ENCODE data around the gene GALNT2. TPM values are rescaled to one million over a fixed set of nuclear protein-coding genes. Genes with fewer than 3 reads are reported as not detected.
A peak's percentile ranks its signal among the peaks of the same experiment; 100 is the strongest.

GALNT2 gene
- polyA plus RNA-seq, 1 donor = 47.1 TPM

GRCh38 chr1:230256896-230257295 is 189.9 kb downstream of the GALNT2 start:
- Histone ChIP-seq H3K27me3 (ENCODE audit: control insufficient read depth, insufficient read depth, low read length) (no peaks in the 10 kb centered on the region), H3K4me3 (ENCODE audit: low read length) (no peak overlapping the region), H3K36me3 (ENCODE audit: control insufficient read depth, insufficient read depth, low read length) (peaks cover 21% of the 10 kb centered on the region), H3K27ac (ENCODE audit: low read length) (no peak overlapping the region), H3K4me1 (ENCODE audit: control insufficient read depth, insufficient read depth, low read length) (peaks cover 4% of the 10 kb centered on the region), H3K9me3 (ENCODE audit: control insufficient read depth, low read depth, low read length) (no peaks in the 10 kb centered on the region)
- WGBS (ENCODE audit: insufficient coverage, low lambda C conversion rate) = no CpG with 5 or more reads among the region's 6 CpGs
- DNase-seq = no peak

DNA sequence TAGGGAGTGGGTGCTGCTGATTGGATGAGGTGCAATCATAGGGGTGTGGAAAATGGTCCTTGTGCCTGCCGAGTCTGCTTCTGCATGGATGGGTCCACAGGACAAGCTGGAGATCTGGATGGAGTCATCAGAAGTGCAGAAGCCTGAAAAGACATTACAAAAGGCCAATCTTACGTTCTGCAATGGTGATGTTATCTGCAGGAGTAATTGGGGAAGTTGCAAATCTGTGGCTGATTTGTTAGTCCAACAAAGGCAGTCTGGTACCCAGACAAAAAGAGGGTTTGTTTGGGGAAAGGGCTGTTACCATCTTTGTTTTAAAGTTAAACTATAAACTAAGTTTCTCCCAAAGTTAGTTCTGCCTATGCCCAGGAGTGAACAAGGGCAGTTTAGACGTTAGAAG is 192.6 kb downstream of the GALNT2 start:
- peaks cover 37% of the 10 kb centered on the region for H3K36me3 ChIP-seq (ENCODE audit: control insufficient read depth, insufficient read depth, low read length)
- no peak for DNase-seq
- 40% methylated on average over 1 of the region's 3 CpGs for WGBS (ENCODE audit: insufficient coverage, low lambda C conversion rate)

GRCh38 chr1:230260831-230261230 is 193.8 kb downstream of the GALNT2 start:
- 100% methylated on average over 1 of the region's 1 CpG for WGBS (ENCODE audit: insufficient coverage, low lambda C conversion rate)
- H3K4me1 ChIP-seq (ENCODE audit: control insufficient read depth, insufficient read depth, low read length) = peaks cover 12% of the 10 kb centered on the region
- H3K36me3 ChIP-seq (ENCODE audit: control insufficient read depth, insufficient read depth, low read length) = peaks cover 38% of the 10 kb centered on the region
- no peak overlapping the region for H3K27ac ChIP-seq (ENCODE audit: low read length)
- H3K27me3 ChIP-seq (ENCODE audit: control insufficient read depth, insufficient read depth, low read length) = no peaks in the 10 kb centered on the region
- DNase-seq = no peak
- H3K4me3 ChIP-seq (ENCODE audit: low read length) = no peak overlapping the region
- H3K9me3 ChIP-seq (ENCODE audit: control insufficient read depth, low read depth, low read length) = no peaks in the 10 kb centered on the region

More for the DNA sequence above, 192.6 kb downstream of the GALNT2 start:
- no peak overlapping the region for H3K27ac ChIP-seq (ENCODE audit: low read length)
- no peaks in the 10 kb centered on the region for H3K27me3 ChIP-seq (ENCODE audit: control insufficient read depth, insufficient read depth, low read length)
- H3K9me3 ChIP-seq (ENCODE audit: control insufficient read depth, low read depth, low read length) = no peaks in the 10 kb centered on the region
- no peak overlapping the region for H3K4me3 ChIP-seq (ENCODE audit: low read length)
- peaks cover 12% of the 10 kb centered on the region for H3K4me1 ChIP-seq (ENCODE audit: control insufficient read depth, insufficient read depth, low read length)

DNA sequence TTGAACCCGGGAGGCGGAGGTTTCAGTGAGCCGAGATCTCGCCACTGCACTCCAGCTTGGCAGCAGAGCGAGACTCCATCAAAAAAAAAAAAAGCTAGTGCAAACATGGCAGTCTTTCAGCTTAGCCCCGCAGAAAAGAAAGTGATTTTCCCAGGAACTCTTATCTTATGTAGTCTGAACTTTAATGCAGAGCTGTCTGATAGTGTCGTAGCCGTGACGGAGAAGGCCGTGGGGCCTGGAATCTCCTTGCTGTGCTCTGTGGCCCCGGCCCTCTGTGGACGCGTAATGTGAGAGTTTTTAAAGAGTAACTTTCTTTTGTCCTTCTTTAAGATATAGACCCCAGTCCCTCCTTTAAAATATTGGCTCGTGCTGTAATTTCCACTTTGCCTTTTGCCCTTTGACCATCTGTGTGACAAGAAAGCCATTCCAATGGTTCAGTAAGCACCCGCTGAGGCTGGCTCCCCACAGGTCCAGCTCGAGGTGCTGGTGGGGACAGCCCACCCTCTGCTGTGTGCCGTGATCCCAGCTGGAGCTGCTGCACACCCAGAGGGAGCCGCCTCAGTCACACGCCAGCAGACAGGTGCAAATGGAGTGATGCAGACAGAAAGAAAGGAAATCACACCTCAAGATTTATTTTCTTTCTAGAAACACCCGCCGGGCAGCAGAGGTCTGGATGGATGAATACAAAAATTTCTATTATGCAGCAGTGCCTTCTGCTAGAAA is 195.1 kb downstream of the GALNT2 start:
- Histone ChIP-seq H3K9me3 (ENCODE audit: control insufficient read depth, low read depth, low read length) (no peaks in the 10 kb centered on the region), H3K4me3 (ENCODE audit: low read length) (no peak overlapping the region), H3K27me3 (ENCODE audit: control insufficient read depth, insufficient read depth, low read length) (no peaks in the 10 kb centered on the region), H3K4me1 (ENCODE audit: control insufficient read depth, insufficient read depth, low read length) (peaks cover 12% of the 10 kb centered on the region), H3K27ac (ENCODE audit: low read length) (peak overlapping the region; percentile 58), H3K36me3 (ENCODE audit: control insufficient read depth, insufficient read depth, low read length) (peaks cover 39% of the 10 kb centered on the region)
- WGBS (ENCODE audit: insufficient coverage, low lambda C conversion rate) = 20% methylated on average over 1 of the region's 21 CpGs
- peak; percentile 64 to 87 for DNase-seq

DNA sequence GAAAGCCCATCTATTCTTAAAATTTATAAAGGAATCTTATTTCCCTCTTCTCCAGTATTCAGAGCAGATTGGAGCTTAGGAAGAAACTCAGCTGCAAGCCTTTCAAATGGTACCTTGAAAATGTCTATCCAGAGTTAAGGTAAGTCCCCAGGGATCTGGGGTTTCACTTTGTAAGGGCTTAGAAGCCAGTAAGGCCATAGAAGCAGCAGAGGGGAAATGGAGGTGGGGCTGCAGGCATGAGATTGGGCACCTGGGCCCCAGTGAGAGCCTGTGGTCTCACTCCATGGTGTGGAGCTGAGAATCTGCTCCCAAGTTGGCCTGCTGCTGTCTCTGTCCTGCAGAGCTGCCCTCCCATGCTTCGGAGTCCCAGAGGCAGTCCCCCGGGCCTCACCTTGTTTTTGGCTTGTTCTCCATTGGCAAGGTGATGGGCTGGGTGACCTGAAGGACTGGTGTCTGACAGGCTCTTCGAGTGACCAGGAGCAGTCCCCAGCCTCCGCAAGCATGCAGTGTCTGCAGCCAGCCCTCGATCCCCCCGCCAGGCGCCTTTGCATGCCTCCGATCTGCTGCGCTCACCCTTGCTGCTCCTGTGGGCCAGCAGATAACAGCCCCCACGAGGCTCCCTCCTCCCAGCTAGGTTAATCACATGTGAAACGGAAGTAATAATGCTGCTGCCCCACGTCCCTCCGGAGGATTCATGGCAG is 196.0 kb downstream of the GALNT2 start:
- H3K27ac ChIP-seq (ENCODE audit: low read length) = peak overlapping the region; percentile 58
- WGBS (ENCODE audit: insufficient coverage, low lambda C conversion rate) = 100% methylated on average over 2 of the region's 13 CpGs
- H3K4me1 ChIP-seq (ENCODE audit: control insufficient read depth, insufficient read depth, low read length) = peaks cover 22% of the 10 kb centered on the region
- peaks cover 39% of the 10 kb centered on the region for H3K36me3 ChIP-seq (ENCODE audit: control insufficient read depth, insufficient read depth, low read length)
- no peak overlapping the region for H3K4me3 ChIP-seq (ENCODE audit: low read length)
- H3K27me3 ChIP-seq (ENCODE audit: control insufficient read depth, insufficient read depth, low read length) = no peaks in the 10 kb centered on the region
- no peak for DNase-seq
- H3K9me3 ChIP-seq (ENCODE audit: control insufficient read depth, low read depth, low read length) = no peaks in the 10 kb centered on the region

DNA sequence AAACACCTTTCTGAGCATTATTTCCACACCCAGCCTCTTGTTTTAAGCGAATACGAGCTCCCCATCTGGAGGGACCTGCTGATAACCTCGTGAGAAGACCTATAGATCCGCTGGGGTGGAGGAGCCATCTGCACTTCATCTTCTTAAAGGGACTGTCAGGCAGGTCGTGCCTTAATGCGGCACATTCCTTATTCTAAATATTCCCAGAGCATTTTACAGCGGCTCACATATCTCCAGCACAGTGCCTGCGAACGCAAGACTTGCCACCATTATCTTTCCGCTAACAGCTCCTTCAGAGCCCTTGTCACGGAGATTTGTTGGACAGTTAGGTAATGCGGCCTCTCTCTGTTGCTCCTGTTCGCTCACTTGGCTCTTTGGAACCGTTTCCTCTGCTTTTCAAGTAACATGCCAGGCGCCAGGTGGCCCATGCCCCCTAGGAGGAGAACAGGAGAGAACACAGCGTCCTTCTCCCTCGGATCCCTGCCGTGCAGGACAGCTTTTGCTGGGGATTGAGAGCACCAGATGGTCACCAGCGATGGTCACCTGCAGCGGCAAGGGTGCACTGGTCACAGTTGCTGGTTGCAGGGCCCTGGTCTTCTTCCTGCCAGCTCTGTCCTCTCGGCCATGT is 196.6 kb downstream of the GALNT2 start:
- Histone ChIP-seq H3K27me3 (ENCODE audit: control insufficient read depth, insufficient read depth, low read length) (no peaks in the 10 kb centered on the region), H3K9me3 (ENCODE audit: control insufficient read depth, low read depth, low read length) (no peaks in the 10 kb centered on the region), H3K4me3 (ENCODE audit: low read length) (no peak overlapping the region), H3K4me1 (ENCODE audit: control insufficient read depth, insufficient read depth, low read length) (peaks cover 28% of the 10 kb centered on the region), H3K27ac (ENCODE audit: low read length) (no peak overlapping the region), H3K36me3 (ENCODE audit: control insufficient read depth, insufficient read depth, low read length) (peaks cover 39% of the 10 kb centered on the region)
- WGBS (ENCODE audit: insufficient coverage, low lambda C conversion rate) = no CpG with 5 or more reads among the region's 21 CpGs
- no peak for DNase-seq

DNA sequence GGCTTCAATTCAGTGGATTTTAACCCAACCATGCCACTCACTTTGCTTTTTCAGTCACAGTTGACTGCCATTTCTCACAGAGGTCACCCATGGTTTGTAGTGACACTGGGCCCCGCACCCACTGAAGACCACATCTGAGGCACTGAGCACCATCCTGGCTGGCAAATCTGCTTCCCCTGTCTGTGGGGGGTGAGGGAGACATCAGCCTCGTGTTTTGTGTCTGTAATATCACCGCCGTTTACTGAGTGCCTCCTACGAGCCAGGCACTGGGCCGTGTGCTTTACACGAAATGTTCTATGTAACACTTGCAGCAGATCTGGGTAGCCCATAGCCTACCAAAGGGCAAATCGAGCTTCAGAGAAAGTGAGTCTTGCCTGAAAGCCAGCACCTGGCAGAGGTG is 197.3 kb downstream of the GALNT2 start:
- Histone ChIP-seq H3K4me3 (ENCODE audit: low read length) (no peak overlapping the region), H3K27ac (ENCODE audit: low read length) (no peak overlapping the region), H3K9me3 (ENCODE audit: control insufficient read depth, low read depth, low read length) (no peaks in the 10 kb centered on the region), H3K27me3 (ENCODE audit: control insufficient read depth, insufficient read depth, low read length) (no peaks in the 10 kb centered on the region), H3K4me1 (ENCODE audit: control insufficient read depth, insufficient read depth, low read length) (peaks cover 31% of the 10 kb centered on the region), H3K36me3 (ENCODE audit: control insufficient read depth, insufficient read depth, low read length) (peaks cover 37% of the 10 kb centered on the region)
- WGBS (ENCODE audit: insufficient coverage, low lambda C conversion rate) = no CpG with 5 or more reads among the region's 8 CpGs
- DNase-seq = no peak

DNA sequence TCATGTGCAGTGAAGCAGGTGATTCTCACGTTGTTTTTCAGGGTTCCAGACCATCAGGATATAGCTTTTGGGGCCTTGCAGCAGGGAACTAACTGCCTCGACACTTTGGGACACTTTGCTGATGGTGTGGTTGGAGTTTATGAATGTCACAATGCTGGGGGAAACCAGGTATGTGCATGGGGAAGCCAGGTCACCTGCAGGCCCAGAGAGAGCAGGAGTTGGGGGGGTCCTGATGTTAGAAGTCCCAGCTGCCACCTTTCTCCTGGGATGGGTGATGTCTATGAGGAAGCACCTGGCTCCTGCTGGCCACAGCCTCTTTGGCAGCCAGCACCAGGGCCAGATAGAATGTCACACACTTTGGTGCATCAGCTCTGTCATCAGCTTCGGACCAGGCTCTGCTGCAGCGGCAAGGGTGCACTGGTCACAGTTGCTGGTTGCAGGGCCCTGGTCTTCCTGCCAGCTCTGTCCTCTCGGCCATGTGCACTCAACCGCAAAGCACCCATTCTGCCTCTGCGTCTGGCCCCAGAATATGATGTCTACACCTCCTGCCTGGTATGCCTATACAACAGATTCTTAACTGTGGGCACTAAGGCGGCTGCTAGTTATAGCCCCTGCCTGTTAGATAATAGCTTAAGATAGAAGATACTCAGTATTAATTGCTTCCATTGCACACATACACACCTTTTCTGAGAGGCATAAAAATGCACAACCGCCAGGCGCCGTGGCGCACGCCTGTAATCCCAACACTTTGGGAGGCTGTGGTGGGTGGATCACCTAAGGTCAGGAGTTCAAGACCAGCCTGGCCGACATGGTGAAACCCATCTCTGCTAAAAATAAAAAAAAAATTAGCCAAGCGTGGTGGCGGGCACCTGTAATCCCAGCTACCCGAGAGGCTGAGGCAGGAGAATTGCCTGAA is 198.4 kb downstream of the GALNT2 start:
- H3K27me3 ChIP-seq (ENCODE audit: control insufficient read depth, insufficient read depth, low read length) = no peaks in the 10 kb centered on the region
- H3K4me3 ChIP-seq (ENCODE audit: low read length) = no peak overlapping the region
- no peak for DNase-seq
- peaks cover 34% of the 10 kb centered on the region for H3K36me3 ChIP-seq (ENCODE audit: control insufficient read depth, insufficient read depth, low read length)
- no peak overlapping the region for H3K27ac ChIP-seq (ENCODE audit: low read length)
- H3K9me3 ChIP-seq (ENCODE audit: control insufficient read depth, low read depth, low read length) = no peaks in the 10 kb centered on the region
- no CpG with 5 or more reads among the region's 17 CpGs for WGBS (ENCODE audit: insufficient coverage, low lambda C conversion rate)
- peaks cover 39% of the 10 kb centered on the region for H3K4me1 ChIP-seq (ENCODE audit: control insufficient read depth, insufficient read depth, low read length)

- Histone ChIP-seq H3K9me3 (ENCODE audit: control insufficient read depth, low read depth, low read length) (no peaks in the 10 kb centered on the region), H3K27me3 (ENCODE audit: control insufficient read depth, insufficient read depth, low read length) (no peaks in the 10 kb centered on the region), H3K27ac (ENCODE audit: low read length) (no peak overlapping the region), H3K4me1 (ENCODE audit: control insufficient read depth, insufficient read depth, low read length) (peaks cover 45% of the 10 kb centered on the region), H3K4me3 (ENCODE audit: low read length) (no peak overlapping the region), H3K36me3 (ENCODE audit: control insufficient read depth, insufficient read depth, low read length) (peaks cover 34% of the 10 kb centered on the region)
- no CpG with 5 or more reads among the region's 2 CpGs for WGBS (ENCODE audit: insufficient coverage, low lambda C conversion rate)
- DNase-seq = no peak
These were observed 199.4 kb downstream of the GALNT2 start for GRCh38 chr1:230266456-230266855.
